H1 (cell line): ENCODE results near the gene TP53BP2.

Source experiments
- ATF2 ChIP-seq: IDR thresholded peaks from 2 replicates; pipeline ENCODE4 v1.6.1; 2012; ENCODE audit warnings: low read length, inconsistent platforms
- CBX5 ChIP-seq: fragments of 300-800, 300-1000 bp; sonication (generic); IDR thresholded peaks from 2 replicates; pipeline ENCODE4 v1.7.1; 2016; ENCODE audit warnings: antibody characterized with exemption, low read length, low read depth
- CREB1 ChIP-seq: IDR thresholded peaks from 2 replicates; pipeline ENCODE4 v1.6.1; 2012; ENCODE audit warnings: inconsistent platforms
- CTCF ChIP-seq, 3 experiments: IDR thresholded peaks; 1 replicate in 2 of 3; 2 replicates in 1 of 3; pipeline versions ENCODE4 v1.5.1 to v1.6.1; 2011; ENCODE audit warnings: low read length in 3 of 3, mild to moderate bottlenecking in 3 of 3, inconsistent platforms in 2 of 3, low read depth in 1 of 3, moderate library complexity in 1 of 3; ENCODE audit not compliant: insufficient read depth in 1 of 3; ENCODE audit errors: control extremely low read depth in 1 of 3
- EZH2 ChIP-seq: fragments of 200-600 bp; sonication (generic); IDR thresholded peaks from 2 replicates; pipeline ENCODE4 v1.7.1; 2012; ENCODE audit warnings: low read depth, mild to moderate bottlenecking, moderate library complexity, low read length, inconsistent platforms; ENCODE audit not compliant: severe bottlenecking
- POLR2A ChIP-seq, 2 experiments: IDR thresholded peaks; 1 replicate in 1 of 2; 2 replicates in 1 of 2; pipeline ENCODE4 v1.6.1; 2011; ENCODE audit warnings: low read depth in 2 of 2, low read length in 2 of 2, mild to moderate bottlenecking in 2 of 2; ENCODE audit errors: control extremely low read depth in 1 of 2
- RFX5 ChIP-seq: IDR thresholded peaks from 2 replicates; pipeline ENCODE4 v1.6.1; 2011; ENCODE audit warnings: low read depth, low read length, improper control_type of control experiment, borderline replicate concordance
- SIN3A ChIP-seq, 2 experiments: IDR thresholded peaks in 1 of 2; conservative IDR thresholded peaks in 1 of 2; 2 replicates each; pipeline ENCODE4 v1.6.1; 2011 to 2012; ENCODE audit warnings: low read length in 2 of 2, improper control_type of control experiment in 1 of 2, low read depth in 1 of 2, mild to moderate bottlenecking in 1 of 2
- SRF ChIP-seq: IDR thresholded peaks from 2 replicates; pipeline ENCODE4 v1.6.1; 2011; ENCODE audit warnings: mild to moderate bottlenecking, low read depth, low read length, moderate library complexity
- YY1 ChIP-seq: IDR thresholded peaks from 2 replicates; pipeline ENCODE4 v1.6.1; 2011; ENCODE audit warnings: low read depth, mild to moderate bottlenecking, low read length
- ZNF274 ChIP-seq: IDR thresholded peaks from 2 replicates; pipeline ENCODE4 v1.7.0; 2012; ENCODE audit warnings: low read length, borderline replicate concordance; ENCODE audit errors: extremely low read depth
- TF ChIP-seq, protein P1 (sequence below): fragments of 300-600 bp; sonication (generic); IDR thresholded peaks from 2 replicates; pipeline ENCODE4 v1.7.1; 2012; ENCODE audit warnings: low read length, moderate library complexity, mild to moderate bottlenecking, inconsistent platforms; ENCODE audit not compliant: insufficient replicate concordance

DNA sequence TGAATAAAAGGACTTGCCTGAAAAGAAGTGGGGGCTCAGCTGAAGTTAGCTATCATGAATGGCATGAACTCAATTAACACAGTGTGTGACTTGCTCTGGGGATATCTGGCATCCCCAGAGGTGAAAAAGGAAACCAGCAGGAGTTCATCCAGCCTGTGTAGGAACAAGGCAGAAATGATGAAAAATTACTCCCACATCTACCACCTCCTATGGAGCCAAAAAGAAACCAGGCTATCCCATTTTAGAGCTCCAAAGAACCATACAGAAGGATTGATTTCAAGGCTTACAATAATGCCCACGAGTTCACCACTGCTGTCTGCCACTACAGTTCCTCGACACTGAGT is 25.3 kb downstream of the TP53BP2 start:
- no peak for TF ChIP-seq CTCF (IDR thresholded peaks at IDR 0.05; ENCODE audit: control extremely low read depth in 1 of 3, insufficient read depth in 1 of 3, low read depth in 1 of 3, low read length in 3 of 3)
- no peak for TF ChIP-seq SIN3A (conservative IDR thresholded peaks at IDR 0.05 in 1 of 2, IDR thresholded peaks at IDR 0.05 in 1 of 2; ENCODE audit: low read depth in 1 of 2, low read length in 2 of 2)
- TF ChIP-seq CBX5 = no peak
- no peak for TF ChIP-seq EZH2
- TF ChIP-seq SRF = no peak
- TF ChIP-seq, protein P1, sequence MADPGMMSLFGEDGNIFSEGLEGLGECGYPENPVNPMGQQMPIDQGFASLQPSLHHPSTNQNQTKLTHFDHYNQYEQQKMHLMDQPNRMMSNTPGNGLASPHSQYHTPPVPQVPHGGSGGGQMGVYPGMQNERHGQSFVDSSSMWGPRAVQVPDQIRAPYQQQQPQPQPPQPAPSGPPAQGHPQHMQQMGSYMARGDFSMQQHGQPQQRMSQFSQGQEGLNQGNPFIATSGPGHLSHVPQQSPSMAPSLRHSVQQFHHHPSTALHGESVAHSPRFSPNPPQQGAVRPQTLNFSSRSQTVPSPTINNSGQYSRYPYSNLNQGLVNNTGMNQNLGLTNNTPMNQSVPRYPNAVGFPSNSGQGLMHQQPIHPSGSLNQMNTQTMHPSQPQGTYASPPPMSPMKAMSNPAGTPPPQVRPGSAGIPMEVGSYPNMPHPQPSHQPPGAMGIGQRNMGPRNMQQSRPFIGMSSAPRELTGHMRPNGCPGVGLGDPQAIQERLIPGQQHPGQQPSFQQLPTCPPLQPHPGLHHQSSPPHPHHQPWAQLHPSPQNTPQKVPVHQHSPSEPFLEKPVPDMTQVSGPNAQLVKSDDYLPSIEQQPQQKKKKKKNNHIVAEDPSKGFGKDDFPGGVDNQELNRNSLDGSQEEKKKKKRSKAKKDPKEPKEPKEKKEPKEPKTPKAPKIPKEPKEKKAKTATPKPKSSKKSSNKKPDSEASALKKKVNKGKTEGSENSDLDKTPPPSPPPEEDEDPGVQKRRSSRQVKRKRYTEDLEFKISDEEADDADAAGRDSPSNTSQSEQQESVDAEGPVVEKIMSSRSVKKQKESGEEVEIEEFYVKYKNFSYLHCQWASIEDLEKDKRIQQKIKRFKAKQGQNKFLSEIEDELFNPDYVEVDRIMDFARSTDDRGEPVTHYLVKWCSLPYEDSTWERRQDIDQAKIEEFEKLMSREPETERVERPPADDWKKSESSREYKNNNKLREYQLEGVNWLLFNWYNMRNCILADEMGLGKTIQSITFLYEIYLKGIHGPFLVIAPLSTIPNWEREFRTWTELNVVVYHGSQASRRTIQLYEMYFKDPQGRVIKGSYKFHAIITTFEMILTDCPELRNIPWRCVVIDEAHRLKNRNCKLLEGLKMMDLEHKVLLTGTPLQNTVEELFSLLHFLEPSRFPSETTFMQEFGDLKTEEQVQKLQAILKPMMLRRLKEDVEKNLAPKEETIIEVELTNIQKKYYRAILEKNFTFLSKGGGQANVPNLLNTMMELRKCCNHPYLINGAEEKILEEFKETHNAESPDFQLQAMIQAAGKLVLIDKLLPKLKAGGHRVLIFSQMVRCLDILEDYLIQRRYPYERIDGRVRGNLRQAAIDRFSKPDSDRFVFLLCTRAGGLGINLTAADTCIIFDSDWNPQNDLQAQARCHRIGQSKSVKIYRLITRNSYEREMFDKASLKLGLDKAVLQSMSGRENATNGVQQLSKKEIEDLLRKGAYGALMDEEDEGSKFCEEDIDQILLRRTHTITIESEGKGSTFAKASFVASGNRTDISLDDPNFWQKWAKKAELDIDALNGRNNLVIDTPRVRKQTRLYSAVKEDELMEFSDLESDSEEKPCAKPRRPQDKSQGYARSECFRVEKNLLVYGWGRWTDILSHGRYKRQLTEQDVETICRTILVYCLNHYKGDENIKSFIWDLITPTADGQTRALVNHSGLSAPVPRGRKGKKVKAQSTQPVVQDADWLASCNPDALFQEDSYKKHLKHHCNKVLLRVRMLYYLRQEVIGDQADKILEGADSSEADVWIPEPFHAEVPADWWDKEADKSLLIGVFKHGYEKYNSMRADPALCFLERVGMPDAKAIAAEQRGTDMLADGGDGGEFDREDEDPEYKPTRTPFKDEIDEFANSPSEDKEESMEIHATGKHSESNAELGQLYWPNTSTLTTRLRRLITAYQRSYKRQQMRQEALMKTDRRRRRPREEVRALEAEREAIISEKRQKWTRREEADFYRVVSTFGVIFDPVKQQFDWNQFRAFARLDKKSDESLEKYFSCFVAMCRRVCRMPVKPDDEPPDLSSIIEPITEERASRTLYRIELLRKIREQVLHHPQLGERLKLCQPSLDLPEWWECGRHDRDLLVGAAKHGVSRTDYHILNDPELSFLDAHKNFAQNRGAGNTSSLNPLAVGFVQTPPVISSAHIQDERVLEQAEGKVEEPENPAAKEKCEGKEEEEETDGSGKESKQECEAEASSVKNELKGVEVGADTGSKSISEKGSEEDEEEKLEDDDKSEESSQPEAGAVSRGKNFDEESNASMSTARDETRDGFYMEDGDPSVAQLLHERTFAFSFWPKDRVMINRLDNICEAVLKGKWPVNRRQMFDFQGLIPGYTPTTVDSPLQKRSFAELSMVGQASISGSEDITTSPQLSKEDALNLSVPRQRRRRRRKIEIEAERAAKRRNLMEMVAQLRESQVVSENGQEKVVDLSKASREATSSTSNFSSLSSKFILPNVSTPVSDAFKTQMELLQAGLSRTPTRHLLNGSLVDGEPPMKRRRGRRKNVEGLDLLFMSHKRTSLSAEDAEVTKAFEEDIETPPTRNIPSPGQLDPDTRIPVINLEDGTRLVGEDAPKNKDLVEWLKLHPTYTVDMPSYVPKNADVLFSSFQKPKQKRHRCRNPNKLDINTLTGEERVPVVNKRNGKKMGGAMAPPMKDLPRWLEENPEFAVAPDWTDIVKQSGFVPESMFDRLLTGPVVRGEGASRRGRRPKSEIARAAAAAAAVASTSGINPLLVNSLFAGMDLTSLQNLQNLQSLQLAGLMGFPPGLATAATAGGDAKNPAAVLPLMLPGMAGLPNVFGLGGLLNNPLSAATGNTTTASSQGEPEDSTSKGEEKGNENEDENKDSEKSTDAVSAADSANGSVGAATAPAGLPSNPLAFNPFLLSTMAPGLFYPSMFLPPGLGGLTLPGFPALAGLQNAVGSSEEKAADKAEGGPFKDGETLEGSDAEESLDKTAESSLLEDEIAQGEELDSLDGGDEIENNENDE = no peak
- no peak for TF ChIP-seq POLR2A (IDR thresholded peaks at IDR 0.05; ENCODE audit: control extremely low read depth in 1 of 2, low read depth in 2 of 2, low read length in 2 of 2)
- no peak for TF ChIP-seq CREB1
- TF ChIP-seq YY1 = no peak
- no peak for TF ChIP-seq ATF2
- no peak for TF ChIP-seq ZNF274
- no peak for TF ChIP-seq RFX5
